OCI-LY3 (cell line): ENCODE measurements around the gene UNC13C.

Experiments used
- H2AFZ ChIP-seq: fragments of 200-600, 300-600 bp; shearing (Covaris generic); 2 replicates; pipeline ENCODE4 v1.6.0; 2014; ENCODE audit warnings: antibody characterized with exemption, low read depth, low read length
- H3K27ac ChIP-seq: fragments of 200-600, 300-600 bp; sonication (generic); 2 replicates; pipeline ENCODE4 v1.5.1; 2014; ENCODE audit warnings: mild to moderate bottlenecking, low read length, moderate library complexity, mixed read lengths
- H3K27me3 ChIP-seq: fragments of 200-600, 300-600 bp; sonication (generic); 2 replicates; pipeline ENCODE4 v1.6.1; 2014; ENCODE audit warnings: low read depth, low read length, mixed read lengths
- H3K36me3 ChIP-seq: fragments of 200-600, 300-600 bp; sonication (generic); replicated peaks from 2 replicates; pipeline ENCODE3; 2014; ENCODE audit warnings: low read depth, low read length, mixed read lengths
- H3K4me1 ChIP-seq: fragments of 300-600, 200-600 bp; sonication (generic); 2 replicates; pipeline ENCODE4 v1.6.1; 2014; ENCODE audit warnings: low read length, mixed read lengths
- H3K4me2 ChIP-seq: fragments of 200-600, 300-600 bp; sonication (generic); 2 replicates; pipeline ENCODE4 v1.6.1; 2014; ENCODE audit warnings: low read length, mixed read lengths
- H3K4me3 ChIP-seq: fragments of 300-600, 200-600 bp; sonication (generic); 2 replicates; pipeline ENCODE4 v1.5.1; 2014; ENCODE audit warnings: antibody characterized with exemption, mild to moderate bottlenecking, low read length, moderate library complexity
- H3K79me2 ChIP-seq: fragments of 300-600, 200-600 bp; shearing (Covaris generic); 2 replicates; pipeline ENCODE4 v1.6.1; 2014; ENCODE audit warnings: mild to moderate bottlenecking, low read length, mixed read lengths
- H3K9ac ChIP-seq: fragments of 300-600, 200-600 bp; shearing (Covaris generic); 2 replicates; pipeline ENCODE4 v1.6.0; 2014; ENCODE audit warnings: mild to moderate bottlenecking, low read length, moderate library complexity
- H3K9me3 ChIP-seq: fragments of 200-600, 300-600 bp; shearing (Covaris generic); 2 replicates; pipeline ENCODE4 v1.6.1; 2014; ENCODE audit warnings: low read length, mixed read lengths; ENCODE audit not compliant: insufficient read depth
- H4K20me1 ChIP-seq: fragments of 200-600, 300-600 bp; sonication (generic); 2 replicates; pipeline ENCODE4 v1.6.1; 2016; ENCODE audit warnings: low read length, mixed read lengths; ENCODE audit not compliant: insufficient read depth
- CTCF ChIP-seq: fragments of 200-600, 300-600 bp; sonication (generic); IDR thresholded peaks from 2 replicates; pipeline ENCODE4 v1.5.1; 2014; ENCODE audit warnings: antibody characterized with exemption, low read length, low read depth
- EZH2phosphoT487 ChIP-seq: fragments of 200-600 bp; shearing (Covaris generic); IDR thresholded peaks from 2 replicates; pipeline ENCODE4 v1.6.1; 2018; ENCODE audit warnings: antibody characterized with exemption, mixed run types, low read depth

The UNC13C gene

GRCh38 chr15:54347082-54347827 lies 369.0 kb downstream of the UNC13C start:
- peak overlapping the region; percentile 46; the same call in 1 of the 2 replicates for H3K9ac ChIP-seq
- TF ChIP-seq CTCF (no peak), EZH2phosphoT487 (no peak)
- H3K4me2 ChIP-seq, result peak overlapping the region; percentile 59
- no peaks in the 10 kb centered on the region for H3K27me3 ChIP-seq
- peaks cover 39% of the 10 kb centered on the region for H3K4me1 ChIP-seq
- H3K27ac ChIP-seq, result peak overlapping the region; percentile 82
- no peaks in the 10 kb centered on the region for H4K20me1 ChIP-seq
- H3K79me2 ChIP-seq, result no peaks in the 10 kb centered on the region
- peak overlapping the region; percentile 32 for H3K4me3 ChIP-seq
- H3K9me3 ChIP-seq, result no peaks in the 10 kb centered on the region
- H2AFZ ChIP-seq, result peak overlapping the region; percentile 7; the same call in 1 of the 2 replicates
- H3K36me3 ChIP-seq, result no peaks in the 10 kb centered on the region

GRCh38 chr15:54353726-54354125 lies 375.5 kb downstream of the UNC13C start:
- no peak overlapping the region for H3K27ac ChIP-seq
- TF ChIP-seq EZH2phosphoT487 (no peak), CTCF (no peak)
- H3K4me3 ChIP-seq, result no peak overlapping the region
- H3K9me3 ChIP-seq, result peaks cover 4% of the 10 kb centered on the region; the same call in 1 of the 2 replicates
- H4K20me1 ChIP-seq, result no peaks in the 10 kb centered on the region
- H3K4me1 ChIP-seq, result peaks cover under 1% of the 10 kb centered on the region
- no peaks in the 10 kb centered on the region for H3K27me3 ChIP-seq
- H3K36me3 ChIP-seq, result no peaks in the 10 kb centered on the region
- no peak overlapping the region for H3K9ac ChIP-seq
- H2AFZ ChIP-seq, result no peak overlapping the region; the same call in 1 of the 2 replicates
- H3K4me2 ChIP-seq, result no peak overlapping the region
- H3K79me2 ChIP-seq, result no peaks in the 10 kb centered on the region

GRCh38 chr15:54354341-54354740 lies 376.1 kb downstream of the UNC13C start:
- Histone ChIP-seq H3K4me3 (no peak overlapping the region), H3K27me3 (no peaks in the 10 kb centered on the region), H3K36me3 (no peaks in the 10 kb centered on the region), H2AFZ (no peak overlapping the region), H3K4me2 (no peak overlapping the region), H4K20me1 (no peaks in the 10 kb centered on the region), H3K79me2 (no peaks in the 10 kb centered on the region), H3K9ac (no peak overlapping the region), H3K9me3 (peaks cover 8% of the 10 kb centered on the region), H3K27ac (no peak overlapping the region), H3K4me1 (no peaks in the 10 kb centered on the region)
- no peak for TF ChIP-seq CTCF
- no peak for TF ChIP-seq EZH2phosphoT487

GRCh38 chr15:54364961-54365360 lies 386.7 kb downstream of the UNC13C start:
- Histone ChIP-seq H3K9me3 (peaks cover 18% of the 10 kb centered on the region), H3K27me3 (no peaks in the 10 kb centered on the region), H3K9ac (no peak overlapping the region), H2AFZ (no peak overlapping the region), H4K20me1 (no peaks in the 10 kb centered on the region), H3K79me2 (no peaks in the 10 kb centered on the region), H3K4me2 (no peak overlapping the region), H3K4me1 (no peaks in the 10 kb centered on the region), H3K36me3 (peaks cover 5% of the 10 kb centered on the region), H3K4me3 (no peak overlapping the region), H3K27ac (no peak overlapping the region)
- TF ChIP-seq CTCF (no peak), EZH2phosphoT487 (no peak)
